ENCODE results near the gene ANGPT4. TPM values are rescaled to one million over a fixed set of nuclear protein-coding genes. Genes with fewer than 3 reads are reported as not detected.
A peak's percentile ranks its signal among the peaks of the same experiment; 100 is the strongest.

The ANGPT4 gene
- polyA plus RNA-seq, 1 experiment, result not detected

- DNase-seq (ENCODE audit: low read depth, low spot score), result peak; percentile 67
- TF ChIP-seq CTCF (IDR thresholded peaks at IDR 0.05; ENCODE audit: low read depth, low read length), result no peak
- H3K4me3 ChIP-seq (ENCODE audit: low read depth, low read length), result peak overlapping the region; percentile 58
- no peaks in the 10 kb centered on the region for H3K27me3 ChIP-seq (ENCODE audit: control insufficient read depth, insufficient read depth, low read length)
- H3K9me3 ChIP-seq (ENCODE audit: control insufficient read depth, insufficient read depth, low read length), result no peaks in the 10 kb centered on the region; the same call in 1 of the 2 replicates
- ChIA-PET CTCF (interaction anchor here (0.6 to 1.6 kb wide), 3 partner anchors 41 to 111 kb away, joined by 3 to 6 read pairs (median 3); no protein-coding TSS in a partner anchor), POLR2A (interaction anchor here (0.6 to 1.5 kb wide), 3 partner anchors 11 to 381 kb away, joined by 6 to 7 read pairs (median 6); partner anchors contain the start of genes FAM110A and RAD21L1)
- no peak overlapping the region for H3K27ac ChIP-seq (ENCODE audit: low read depth, low read length)
Observed at GRCh38 chr20:844473-845225, 71.5 kb downstream of the ANGPT4 start.

GRCh38 chr20:843912-844311, 72.2 kb downstream of the ANGPT4 start:
- Histone ChIP-seq H3K27ac (ENCODE audit: low read depth, low read length) (no peak overlapping the region), H3K9me3 (ENCODE audit: control insufficient read depth, insufficient read depth, low read length) (no peaks in the 10 kb centered on the region; the same call in 1 of the 2 replicates), H3K27me3 (ENCODE audit: control insufficient read depth, insufficient read depth, low read length) (no peaks in the 10 kb centered on the region), H3K4me3 (ENCODE audit: low read depth, low read length) (no peak overlapping the region)
- ChIA-PET POLR2A (interaction anchor here (0.6 to 1.5 kb wide), 3 partner anchors 10 to 382 kb away, joined by 6 to 7 read pairs (median 6); partner anchors contain the start of genes FAM110A and RAD21L1), CTCF (interaction anchor here (0.6 to 1.6 kb wide), 4 partner anchors 25 to 112 kb away, joined by 3 to 6 read pairs (median 4); no protein-coding TSS in a partner anchor)
- TF ChIP-seq CTCF (IDR thresholded peaks at IDR 0.05; ENCODE audit: low read depth, low read length), result no peak
- no peak for DNase-seq (ENCODE audit: low read depth, low spot score)

- no peak for DNase-seq (ENCODE audit: low read depth, low spot score)
- ChIA-PET POLR2A (interaction anchor here (0.6 to 1.0 kb wide), 2 partner anchors 9 to 13 kb away, joined by 3 to 7 read pairs; partner anchors contain the start of gene FAM110A), CTCF (no interaction called here)
- Histone ChIP-seq H3K9me3 (ENCODE audit: control insufficient read depth, insufficient read depth, low read length) (no peaks in the 10 kb centered on the region; the same call in 1 of the 2 replicates), H3K27ac (ENCODE audit: low read depth, low read length) (no peak overlapping the region), H3K27me3 (ENCODE audit: control insufficient read depth, insufficient read depth, low read length) (no peaks in the 10 kb centered on the region), H3K4me3 (ENCODE audit: low read depth, low read length) (no peak overlapping the region)
- TF ChIP-seq CTCF (IDR thresholded peaks at IDR 0.05; ENCODE audit: low read depth, low read length), result no peak
Observed at GRCh38 chr20:842547-842940, 73.6 kb downstream of the ANGPT4 start.

GRCh38 chr20:841568-842546, 74.3 kb downstream of the ANGPT4 start:
- Histone ChIP-seq H3K27ac (ENCODE audit: low read depth, low read length) (no peak overlapping the region), H3K4me3 (ENCODE audit: low read depth, low read length) (peak overlapping the region; percentile 57), H3K9me3 (ENCODE audit: control insufficient read depth, insufficient read depth, low read length) (no peaks in the 10 kb centered on the region; the same call in 1 of the 2 replicates), H3K27me3 (ENCODE audit: control insufficient read depth, insufficient read depth, low read length) (no peaks in the 10 kb centered on the region)
- POLR2A ChIA-PET, result interaction anchor here (0.6 kb wide), 1 partner anchor 12 kb away, joined by 7 read pairs; no protein-coding TSS in a partner anchor
- TF ChIP-seq CTCF (IDR thresholded peaks at IDR 0.05; ENCODE audit: low read depth, low read length), result no peak
- no peak for DNase-seq (ENCODE audit: low read depth, low spot score)
- CTCF ChIA-PET, result no interaction called here
